Pancreas (tissue), 10 donors: Measurements from ENCODE around the gene TRAF4. TPM values are rescaled to one million over a fixed set of nuclear protein-coding genes. Genes with fewer than 3 reads are reported as not detected.

Source experiments
- ATAC-seq, 4 donors: fragments of 200-7000 bp; cut with Tn5 transposase; one replicate each; pipeline versions ENCODE4 v1.8.0 to v1.9.1; 2020; ENCODE audit warnings: mild to moderate bottlenecking in 4 of 4, moderate library complexity in 4 of 4
- DNase-seq, 6 donors: peaks; one replicate each; pipeline ENCODE4 v3.0.0-alpha.2; 2020
- FAIRE-seq: peaks from 2 replicates; lab custom pipeline; 2012; peaks lifted over from hg19 to GRCh38; lab: Jason Lieb, UNC
- H3K27ac ChIP-seq, 4 donors: fragments of 200-600 bp; sonication (generic); 1 replicate in 3 of 4; 2 replicates in 1 of 4; pipeline versions ENCODE4 v1.5.0 to v1.8.0; 2020
- H3K27me3 ChIP-seq, 4 donors: fragments of 200-600 bp; one replicate each; pipeline ENCODE4 v1.8.0; 2021
- H3K36me3 ChIP-seq, 3 donors: fragments of 200-600 bp; sonication (generic) in 1 of 3; one replicate each; pipeline versions ENCODE4 v1.5.0 to v1.8.0; 2020 to 2021
- H3K4me1 ChIP-seq, 3 donors: fragments of 200-600 bp; one replicate each; pipeline ENCODE4 v1.8.0; 2021
- H3K4me3 ChIP-seq, 4 donors: fragments of 200-600 bp; sonication (generic) in 2 of 4; one replicate each; pipeline versions ENCODE4 v1.5.0 to v1.8.0; 2020 to 2021
- H3K9me3 ChIP-seq, 4 donors: fragments of 200-600 bp; one replicate each; pipeline ENCODE4 v1.8.0; 2021
- WGBS, 2 donors: extraction: QIAGEN DNeasy Blood & Tissue Kit; methylation state at CpG; one replicate each; pipeline ENCODE4 v1.1.7; 2013; 5-methylcytosine and 5-hydroxymethylcytosine counted together
- intact Hi-C, 3 donors: fragments of 100-400 bp; cut with DNase I; formaldehyde crosslinking; loops; one replicate each; pipeline versions ENCODE4 v1.11.1 to v1.14.2; 2022
- polyA plus RNA-seq, 2 donors: library from polyadenylated mRNA; stranded (reverse); fragments of 200-250 nt; gene quantifications; one replicate each; pipeline ENCODE4 v1.2.3, GENCODE V29; 2013
- total RNA-seq, 6 donors: library from RNA; stranded (reverse); fragmentation: NEBNext Ultra II Directional in 4 of 6; extraction: Animal tissue kit (Norgen Biotek cat#: 25700) in 4 of 6; gene quantifications; one replicate each; pipeline versions ENCODE4 v1.2.1 to v1.2.4, GENCODE V29; 2021 to 2023
- TF ChIP-seq, protein P1 (sequence below), 4 donors: fragments of 200-600 bp; sonication (generic) in 3 of 4; IDR thresholded peaks; one replicate each; pipeline versions ENCODE4 v1.5.0 to v1.8.0; 2021; ENCODE audit warnings: antibody characterized with exemption in 4 of 4
- donor health status: healthy with polysubstance abuse.
- donor health status: DM: no; HTN: no; CAD: no; lungs with moderate emphysema.
- donor health status: DM: no; HTN: no; CAD: no.
- donor health status: control.
- donor health status: control.
- donor health status: Bipolar disorder and iron deficiency.
- donor health status: DM: yes; HTN: yes; CAD: no.
- donor health status: DM: no; HTN: no; CAD: no.
- donor health status: DM: no; HTN: no; CAD: no.
- donor health status: DM: yes; HTN: yes; CAD: no.

TRAF4 gene
- total and polyA plus RNA-seq, 8 donors, result 22.6 to 48.2 (median 33.2) TPM

- FAIRE-seq (no peak), ATAC-seq (no peak), DNase-seq (peak in 2 of 6 donors; percentile 30 to 59)
- TF ChIP-seq, protein P1, sequence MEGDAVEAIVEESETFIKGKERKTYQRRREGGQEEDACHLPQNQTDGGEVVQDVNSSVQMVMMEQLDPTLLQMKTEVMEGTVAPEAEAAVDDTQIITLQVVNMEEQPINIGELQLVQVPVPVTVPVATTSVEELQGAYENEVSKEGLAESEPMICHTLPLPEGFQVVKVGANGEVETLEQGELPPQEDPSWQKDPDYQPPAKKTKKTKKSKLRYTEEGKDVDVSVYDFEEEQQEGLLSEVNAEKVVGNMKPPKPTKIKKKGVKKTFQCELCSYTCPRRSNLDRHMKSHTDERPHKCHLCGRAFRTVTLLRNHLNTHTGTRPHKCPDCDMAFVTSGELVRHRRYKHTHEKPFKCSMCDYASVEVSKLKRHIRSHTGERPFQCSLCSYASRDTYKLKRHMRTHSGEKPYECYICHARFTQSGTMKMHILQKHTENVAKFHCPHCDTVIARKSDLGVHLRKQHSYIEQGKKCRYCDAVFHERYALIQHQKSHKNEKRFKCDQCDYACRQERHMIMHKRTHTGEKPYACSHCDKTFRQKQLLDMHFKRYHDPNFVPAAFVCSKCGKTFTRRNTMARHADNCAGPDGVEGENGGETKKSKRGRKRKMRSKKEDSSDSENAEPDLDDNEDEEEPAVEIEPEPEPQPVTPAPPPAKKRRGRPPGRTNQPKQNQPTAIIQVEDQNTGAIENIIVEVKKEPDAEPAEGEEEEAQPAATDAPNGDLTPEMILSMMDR (IDR thresholded peaks at IDR 0.05), result no peak
- no peaks in the 10 kb centered on the region for H3K27me3 ChIP-seq
- WGBS, 2 donors, result 91 to 95% methylated on average over 12 of the region's 12 CpGs
- H3K36me3 ChIP-seq, result no peaks in the 10 kb centered on the region
- no peak overlapping the region for H3K4me3 ChIP-seq
- H3K27ac ChIP-seq, result no peak overlapping the region
- intact Hi-C loops, result no loop called here
- H3K9me3 ChIP-seq, result no peaks in the 10 kb centered on the region
- no peaks in the 10 kb centered on the region for H3K4me1 ChIP-seq
Observed at GRCh38 chr17:28737316-28737715, 6.5 kb upstream of the TRAF4 start.

DNA sequence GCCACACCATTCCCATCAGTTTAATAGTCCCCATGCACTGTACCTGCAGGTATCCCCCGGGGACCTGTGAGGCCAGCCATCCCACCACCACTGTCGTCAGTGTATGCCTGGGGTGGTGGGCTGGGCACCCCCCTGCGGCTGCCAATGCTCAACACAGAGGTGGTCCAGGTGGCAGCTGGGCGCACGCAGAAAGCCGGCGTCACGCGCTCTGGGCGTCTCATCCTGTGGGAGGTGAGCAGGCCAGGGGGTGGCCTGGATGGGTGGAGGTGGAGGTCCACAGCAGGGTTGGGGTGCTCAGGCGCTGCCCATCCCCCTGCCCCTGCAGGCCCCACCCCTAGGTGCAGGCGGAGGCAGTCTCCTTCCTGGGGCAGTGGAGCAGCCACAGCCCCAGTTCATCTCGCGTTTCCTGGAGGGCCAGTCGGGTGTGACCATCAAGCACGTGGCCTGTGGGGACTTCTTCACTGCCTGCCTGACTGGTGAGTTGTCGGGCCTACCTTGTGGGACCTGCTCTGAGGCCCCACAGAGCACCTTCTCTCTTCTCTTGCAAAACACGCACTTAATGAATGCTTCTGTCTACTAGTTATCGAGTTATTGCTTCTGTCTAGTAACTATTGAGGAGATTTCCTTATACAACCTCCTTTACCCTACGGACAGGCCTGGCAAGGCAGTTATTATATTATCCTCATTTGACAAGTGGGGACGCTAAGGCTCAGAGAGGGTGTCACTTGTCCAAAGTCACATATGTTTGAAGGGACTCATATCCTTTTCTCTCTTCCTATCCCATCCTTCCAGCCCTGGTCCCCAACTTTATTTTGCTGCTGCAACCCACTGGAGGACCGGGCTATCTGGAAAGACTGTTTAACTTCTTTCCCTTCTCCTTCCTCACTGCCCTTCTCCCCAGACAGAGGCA lies 5.8 kb upstream of the TRAF4 start:
- no peak for ATAC-seq
- intact Hi-C loops, result no loop called here
- DNase-seq, result peak in 2 of 6 donors; percentile 20 to 63

GRCh38 chr17:28738680-28739384 lies 5.0 kb upstream of the TRAF4 start:
- H3K9me3 ChIP-seq, result no peaks in the 10 kb centered on the region
- intact Hi-C loops, result no loop called here
- no peak for ATAC-seq
- no peak overlapping the region for H3K27ac ChIP-seq
- H3K4me3 ChIP-seq, result no peak overlapping the region
- TF ChIP-seq, protein P1 (IDR thresholded peaks at IDR 0.05), result no peak
- 91 to 94% methylated on average over 10 of the region's 10 CpGs for WGBS, 2 donors
- peaks cover 0 to 3% (median 0%) of the 10 kb centered on the region in 3 donors for H3K4me1 ChIP-seq
- FAIRE-seq, result no peak
- no peaks in the 10 kb centered on the region for H3K27me3 ChIP-seq
- DNase-seq, result peak in 1 of 6 donors; percentile 36
- no peaks in the 10 kb centered on the region for H3K36me3 ChIP-seq

More for the DNA sequence above, 5.8 kb upstream of the TRAF4 start:
- WGBS, 2 donors, result 87 to 91% methylated on average over 21 to 22 of the region's 22 CpGs
- no peak overlapping the region for H3K4me3 ChIP-seq
- H3K36me3 ChIP-seq, result no peaks in the 10 kb centered on the region
- no peaks in the 10 kb centered on the region for H3K27me3 ChIP-seq
- no peaks in the 10 kb centered on the region for H3K9me3 ChIP-seq
- TF ChIP-seq, protein P1 (IDR thresholded peaks at IDR 0.05), result no peak
- peaks cover 0 to 3% (median 0%) of the 10 kb centered on the region in 3 donors for H3K4me1 ChIP-seq
- H3K27ac ChIP-seq, result no peak overlapping the region
- FAIRE-seq, result no peak

DNA sequence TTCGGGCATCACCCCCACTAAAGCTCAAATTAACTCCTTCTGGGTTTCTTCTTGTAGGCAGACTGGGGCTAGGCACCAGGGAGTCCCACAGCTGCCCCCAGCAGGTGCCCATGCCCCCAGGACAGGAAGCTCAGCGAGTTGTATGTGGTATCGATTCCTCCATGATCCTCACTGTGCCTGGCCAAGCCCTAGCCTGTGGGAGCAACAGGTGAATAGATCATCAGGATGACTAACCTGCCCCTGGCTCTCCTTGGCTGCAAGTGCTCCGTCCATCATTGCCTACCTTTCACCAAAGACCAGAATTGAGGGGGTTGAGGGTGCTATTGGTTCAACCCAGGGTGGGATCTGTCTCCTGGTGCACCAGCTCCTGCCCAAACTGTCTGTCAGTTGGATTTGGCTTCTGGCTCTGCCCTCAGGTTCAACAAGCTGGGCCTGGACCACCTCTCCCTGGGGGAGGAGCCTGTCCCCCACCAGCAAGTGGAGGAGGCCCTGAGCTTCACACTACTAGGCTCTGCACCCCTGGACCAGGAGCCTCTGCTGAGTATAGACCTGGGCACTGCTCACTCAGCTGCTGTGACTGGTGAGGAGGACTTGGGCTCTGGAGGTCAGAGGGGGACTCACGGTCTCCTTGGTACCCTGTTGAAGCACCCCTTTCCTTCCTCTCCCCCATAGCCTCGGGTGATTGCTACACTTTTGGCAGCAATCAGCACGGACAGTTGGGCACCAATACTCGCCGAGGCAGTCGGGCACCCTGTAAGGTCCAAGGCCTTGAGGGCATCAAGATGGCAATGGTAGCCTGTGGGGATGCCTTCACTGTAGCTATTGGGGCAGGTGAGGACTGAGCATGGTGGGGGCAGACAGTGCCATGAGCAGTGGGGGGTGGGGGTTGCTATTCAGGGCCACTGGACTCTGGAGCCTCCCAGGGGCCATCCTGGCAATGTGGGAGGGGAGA lies 3.1 kb upstream of the TRAF4 start:
- Histone ChIP-seq H3K4me1 (peaks cover 0 to 4% (median under 1%) of the 10 kb centered on the region in 3 donors), H3K4me3 (no peak overlapping the region), H3K27me3 (no peaks in the 10 kb centered on the region), H3K27ac (no peak overlapping the region), H3K36me3 (no peaks in the 10 kb centered on the region), H3K9me3 (no peaks in the 10 kb centered on the region)
- WGBS, 2 donors, result 81 to 85% methylated on average over 10 of the region's 10 CpGs
- intact Hi-C loops, result no loop called here
- TF ChIP-seq, protein P1 (IDR thresholded peaks at IDR 0.05), result no peak
- DNase-seq, result peak in 3 of 6 donors; percentile 24 to 39 (median 38)
- no peak for FAIRE-seq
- no peak for ATAC-seq
